HL-60 (cell line): ENCODE data around the gene CD79B.

Experiments used
- DNase-seq, 2 experiments: peaks; one replicate each; pipeline ENCODE4 v3.0.0-alpha.2; 2010 to 2020; ENCODE audit warnings: low read depth in 1 of 2, low spot score in 1 of 2
- H3K27ac ChIP-seq: fragments of 250-450 bp; sonication (Bioruptor Pico); replicated peaks from 2 replicates; pipeline ENCODE4 v1.5.1; 2020; ENCODE audit warnings: mild to moderate bottlenecking, moderate library complexity
- H3K27me3 ChIP-seq: fragments of 250-450 bp; sonication (Bioruptor Pico); 2 replicates; pipeline ENCODE4 v1.5.1; 2021; ENCODE audit warnings: mild to moderate bottlenecking, moderate library complexity; ENCODE audit not compliant: insufficient read depth, poor library complexity, severe bottlenecking
- H3K4me3 ChIP-seq: replicated peaks from 2 replicates; pipeline ENCODE4 v1.5.1; 2011; ENCODE audit warnings: mild to moderate bottlenecking, control low read depth, low read length; ENCODE audit not compliant: insufficient read depth
- GABPA ChIP-seq: IDR thresholded peaks from 2 replicates; pipeline ENCODE4 v1.6.1; 2012; ENCODE audit warnings: low read depth
- POLR2AphosphoS5 ChIP-seq: IDR thresholded peaks from 2 replicates; pipeline ENCODE4 v1.6.1; 2012; ENCODE audit warnings: low read depth
- SPI1 ChIP-seq: IDR thresholded peaks from 2 replicates; pipeline ENCODE4 v1.6.1; 2012; ENCODE audit warnings: low read depth, mild to moderate bottlenecking, borderline replicate concordance
- TF ChIP-seq, protein P1 (sequence below): IDR thresholded peaks from 2 replicates; pipeline ENCODE4 v1.6.1; 2012; ENCODE audit warnings: low read depth; ENCODE audit not compliant: insufficient replicate concordance
- TF ChIP-seq, protein P2 (sequence below): IDR thresholded peaks from one replicate; pipeline ENCODE4 v1.5.1; 2011; ENCODE audit warnings: low read length, control low read depth, inconsistent platforms; ENCODE audit not compliant: insufficient read depth

CD79B gene

DNA sequence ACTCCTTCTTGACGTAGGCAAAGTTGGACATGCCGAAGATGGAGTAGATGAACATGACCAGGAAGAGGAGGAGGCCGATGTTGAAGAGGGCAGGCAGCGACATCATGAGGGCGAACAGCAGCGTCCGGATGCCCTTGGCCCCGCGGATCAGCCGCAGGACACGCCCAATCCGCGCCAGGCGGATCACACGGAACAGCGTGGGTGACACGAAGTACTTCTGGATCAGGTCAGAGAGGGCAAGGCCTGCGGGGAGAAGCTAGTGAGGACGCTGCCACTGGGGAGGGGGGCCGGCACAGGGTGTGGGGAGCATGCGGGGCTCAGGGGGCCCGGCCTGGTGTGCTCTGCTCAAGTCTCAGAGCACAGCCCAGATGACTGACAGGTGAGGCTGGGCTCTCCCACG is 9.6 kb upstream of the CD79B start:
- Histone ChIP-seq H3K27me3 (no peaks in the 10 kb centered on the region), H3K27ac (no peak overlapping the region), H3K4me3 (no peak overlapping the region)
- DNase-seq = no peak
- TF ChIP-seq GABPA = no peak
- no peak for TF ChIP-seq POLR2AphosphoS5
- TF ChIP-seq SPI1 = no peak
- TF ChIP-seq, protein P1, sequence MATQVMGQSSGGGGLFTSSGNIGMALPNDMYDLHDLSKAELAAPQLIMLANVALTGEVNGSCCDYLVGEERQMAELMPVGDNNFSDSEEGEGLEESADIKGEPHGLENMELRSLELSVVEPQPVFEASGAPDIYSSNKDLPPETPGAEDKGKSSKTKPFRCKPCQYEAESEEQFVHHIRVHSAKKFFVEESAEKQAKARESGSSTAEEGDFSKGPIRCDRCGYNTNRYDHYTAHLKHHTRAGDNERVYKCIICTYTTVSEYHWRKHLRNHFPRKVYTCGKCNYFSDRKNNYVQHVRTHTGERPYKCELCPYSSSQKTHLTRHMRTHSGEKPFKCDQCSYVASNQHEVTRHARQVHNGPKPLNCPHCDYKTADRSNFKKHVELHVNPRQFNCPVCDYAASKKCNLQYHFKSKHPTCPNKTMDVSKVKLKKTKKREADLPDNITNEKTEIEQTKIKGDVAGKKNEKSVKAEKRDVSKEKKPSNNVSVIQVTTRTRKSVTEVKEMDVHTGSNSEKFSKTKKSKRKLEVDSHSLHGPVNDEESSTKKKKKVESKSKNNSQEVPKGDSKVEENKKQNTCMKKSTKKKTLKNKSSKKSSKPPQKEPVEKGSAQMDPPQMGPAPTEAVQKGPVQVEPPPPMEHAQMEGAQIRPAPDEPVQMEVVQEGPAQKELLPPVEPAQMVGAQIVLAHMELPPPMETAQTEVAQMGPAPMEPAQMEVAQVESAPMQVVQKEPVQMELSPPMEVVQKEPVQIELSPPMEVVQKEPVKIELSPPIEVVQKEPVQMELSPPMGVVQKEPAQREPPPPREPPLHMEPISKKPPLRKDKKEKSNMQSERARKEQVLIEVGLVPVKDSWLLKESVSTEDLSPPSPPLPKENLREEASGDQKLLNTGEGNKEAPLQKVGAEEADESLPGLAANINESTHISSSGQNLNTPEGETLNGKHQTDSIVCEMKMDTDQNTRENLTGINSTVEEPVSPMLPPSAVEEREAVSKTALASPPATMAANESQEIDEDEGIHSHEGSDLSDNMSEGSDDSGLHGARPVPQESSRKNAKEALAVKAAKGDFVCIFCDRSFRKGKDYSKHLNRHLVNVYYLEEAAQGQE = no peak
- TF ChIP-seq, protein P2, sequence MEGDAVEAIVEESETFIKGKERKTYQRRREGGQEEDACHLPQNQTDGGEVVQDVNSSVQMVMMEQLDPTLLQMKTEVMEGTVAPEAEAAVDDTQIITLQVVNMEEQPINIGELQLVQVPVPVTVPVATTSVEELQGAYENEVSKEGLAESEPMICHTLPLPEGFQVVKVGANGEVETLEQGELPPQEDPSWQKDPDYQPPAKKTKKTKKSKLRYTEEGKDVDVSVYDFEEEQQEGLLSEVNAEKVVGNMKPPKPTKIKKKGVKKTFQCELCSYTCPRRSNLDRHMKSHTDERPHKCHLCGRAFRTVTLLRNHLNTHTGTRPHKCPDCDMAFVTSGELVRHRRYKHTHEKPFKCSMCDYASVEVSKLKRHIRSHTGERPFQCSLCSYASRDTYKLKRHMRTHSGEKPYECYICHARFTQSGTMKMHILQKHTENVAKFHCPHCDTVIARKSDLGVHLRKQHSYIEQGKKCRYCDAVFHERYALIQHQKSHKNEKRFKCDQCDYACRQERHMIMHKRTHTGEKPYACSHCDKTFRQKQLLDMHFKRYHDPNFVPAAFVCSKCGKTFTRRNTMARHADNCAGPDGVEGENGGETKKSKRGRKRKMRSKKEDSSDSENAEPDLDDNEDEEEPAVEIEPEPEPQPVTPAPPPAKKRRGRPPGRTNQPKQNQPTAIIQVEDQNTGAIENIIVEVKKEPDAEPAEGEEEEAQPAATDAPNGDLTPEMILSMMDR = no peak

DNA sequence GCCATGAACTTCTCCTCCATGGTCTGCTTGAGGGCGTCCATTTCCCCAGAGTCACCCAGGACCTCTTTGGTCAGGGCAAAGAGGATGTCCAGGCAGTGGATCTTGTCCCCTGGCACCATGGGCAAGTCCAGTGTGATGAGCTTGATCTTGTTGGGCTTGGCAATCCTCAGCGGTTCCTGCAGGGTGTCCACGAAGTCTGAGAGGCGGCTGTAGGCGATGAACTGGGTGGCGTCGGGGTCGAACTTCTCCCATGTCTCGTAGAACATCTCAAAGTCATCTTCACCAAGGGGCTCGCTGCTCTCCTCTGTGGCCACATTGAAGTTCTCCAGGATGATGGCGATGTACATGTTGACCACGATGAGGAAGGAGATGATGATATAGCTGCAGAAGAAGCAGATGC is 9.0 kb upstream of the CD79B start:
- H3K27ac ChIP-seq = no peak overlapping the region
- no peak for DNase-seq
- no peaks in the 10 kb centered on the region for H3K27me3 ChIP-seq
- no peak overlapping the region for H3K4me3 ChIP-seq
- TF ChIP-seq, protein P1 = no peak
- no peak for TF ChIP-seq POLR2AphosphoS5
- TF ChIP-seq, protein P2 = no peak
- TF ChIP-seq GABPA = no peak
- no peak for TF ChIP-seq SPI1

DNA sequence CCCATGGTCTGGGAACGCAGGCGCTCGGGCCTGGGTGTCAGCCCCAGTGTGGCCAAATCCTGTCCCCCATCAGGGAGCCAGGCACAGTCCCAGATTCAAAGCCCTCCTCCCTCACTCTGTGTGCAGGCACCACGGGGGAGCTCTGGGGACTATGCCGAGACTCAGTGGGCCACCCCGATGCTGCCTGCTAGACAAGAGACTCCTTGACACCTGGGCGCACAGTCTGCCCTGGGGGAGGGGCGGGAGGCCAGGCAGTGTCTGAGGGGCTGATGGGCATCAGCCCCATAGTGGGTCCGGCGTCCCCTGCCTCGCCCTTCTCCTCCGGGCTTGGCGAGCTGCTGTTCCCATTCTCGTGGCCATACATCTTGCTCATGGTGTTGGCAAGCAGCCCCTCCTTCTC is 8.5 kb upstream of the CD79B start:
- TF ChIP-seq, protein P1 = no peak
- TF ChIP-seq, protein P2 = no peak
- TF ChIP-seq GABPA (no peak), POLR2AphosphoS5 (no peak), SPI1 (no peak)
- Histone ChIP-seq H3K4me3 (no peak overlapping the region), H3K27ac (no peak overlapping the region), H3K27me3 (no peaks in the 10 kb centered on the region)
- DNase-seq = no peak
